Neuronal stem cell (in vitro differentiated cells): ENCODE data around the gene ADGRV1.

Experiments used
- DNase-seq: peaks from one replicate; pipeline ENCODE4 v3.0.0-alpha.2; 2013; ENCODE audit warnings: low spot score
- H2AFZ ChIP-seq: one replicate; pipeline ENCODE4 v1.6.1; 2013; ENCODE audit warnings: mild to moderate bottlenecking, low read length, inconsistent platforms
- H2AK5ac ChIP-seq: 2 replicates; pipeline ENCODE4 v1.6.1; 2013; ENCODE audit warnings: low read depth, mild to moderate bottlenecking, inconsistent platforms, low read length, moderate library complexity, mixed read lengths
- H2BK120ac ChIP-seq: 2 replicates; pipeline ENCODE4 v1.6.1; 2013; ENCODE audit warnings: low read depth, mild to moderate bottlenecking, inconsistent platforms, low read length, moderate library complexity, mixed read lengths
- H2BK12ac ChIP-seq: one replicate; pipeline ENCODE4 v1.6.1; 2013; ENCODE audit warnings: low read length, inconsistent platforms
- H2BK15ac ChIP-seq: 2 replicates; pipeline ENCODE4 v1.6.1; 2013; ENCODE audit warnings: mild to moderate bottlenecking, low read length, inconsistent platforms, mixed read lengths
- H2BK5ac ChIP-seq: one replicate; pipeline ENCODE4 v1.6.1; 2013; ENCODE audit warnings: inconsistent platforms, mild to moderate bottlenecking, low read length, moderate library complexity
- H3K14ac ChIP-seq: one replicate; pipeline ENCODE4 v1.6.1; 2013; ENCODE audit warnings: low read length, inconsistent platforms
- H3K18ac ChIP-seq: 2 replicates; pipeline ENCODE4 v1.6.1; 2013; ENCODE audit warnings: low read length, inconsistent platforms
- H3K23ac ChIP-seq: 2 replicates; pipeline ENCODE4 v1.6.1; 2013; ENCODE audit warnings: low read depth, mild to moderate bottlenecking, mixed read lengths, low read length, inconsistent platforms; ENCODE audit not compliant: poor library complexity
- H3K27ac ChIP-seq: replicated peaks from 3 replicates; pipeline ENCODE4 v1.5.1; 2013; ENCODE audit warnings: low read length, inconsistent platforms
- H3K27me3 ChIP-seq, 3 experiments: 2 replicates each; pipeline ENCODE4 v1.6.1; 2013; ENCODE audit warnings: low read length in 3 of 3, mild to moderate bottlenecking in 2 of 3, inconsistent platforms in 1 of 3, low read depth in 1 of 3, mixed read lengths in 1 of 3, moderate library complexity in 1 of 3; ENCODE audit not compliant: control insufficient read depth in 3 of 3, insufficient read depth in 3 of 3
- H3K36me3 ChIP-seq, 2 donors: replicated peaks in 1 of 2; 2 replicates each; pipeline ENCODE4 v1.6.1; 2013; ENCODE audit warnings: low read length in 2 of 2; ENCODE audit not compliant: control insufficient read depth in 2 of 2, insufficient read depth in 2 of 2
- H3K4ac ChIP-seq: 2 replicates; pipeline ENCODE4 v1.6.1; 2013; ENCODE audit warnings: inconsistent platforms, mild to moderate bottlenecking, low read length, moderate library complexity
- H3K4me1 ChIP-seq, 2 donors: 1 replicate in 1 of 2; 2 replicates in 1 of 2; pipeline ENCODE4 v1.6.1; 2013; ENCODE audit warnings: low read length in 2 of 2, low read depth in 1 of 2; ENCODE audit not compliant: control insufficient read depth in 2 of 2, insufficient read depth in 1 of 2
- H3K4me2 ChIP-seq: one replicate; pipeline ENCODE4 v1.6.1; 2013; ENCODE audit warnings: mild to moderate bottlenecking, low read length, inconsistent platforms; ENCODE audit not compliant: insufficient read depth, poor library complexity, severe bottlenecking
- H3K4me3 ChIP-seq, 2 donors: 2 replicates each; pipeline ENCODE4 v1.5.1; 2013; ENCODE audit warnings: low read length in 2 of 2, mild to moderate bottlenecking in 2 of 2, inconsistent platforms in 1 of 2, moderate library complexity in 1 of 2
- H3K79me1 ChIP-seq: one replicate; pipeline ENCODE4 v1.6.1; 2013; ENCODE audit warnings: low read depth, mild to moderate bottlenecking, inconsistent platforms, low read length, moderate library complexity
- H3K9ac ChIP-seq: one replicate; pipeline ENCODE4 v1.6.1; 2013; ENCODE audit warnings: mild to moderate bottlenecking, low read depth, low read length, inconsistent platforms; ENCODE audit not compliant: poor library complexity
- H3K9me3 ChIP-seq, 2 donors: replicated peaks in 1 of 2; 2 replicates each; pipeline versions ENCODE3 to v1.6.1; 2013; ENCODE audit warnings: low read length in 2 of 2, mild to moderate bottlenecking in 2 of 2, inconsistent platforms in 1 of 2, low read depth in 1 of 2, mixed read lengths in 1 of 2, moderate library complexity in 1 of 2; ENCODE audit not compliant: control insufficient read depth in 2 of 2, insufficient read depth in 1 of 2
- H4K8ac ChIP-seq: one replicate; pipeline ENCODE4 v1.6.1; 2013; ENCODE audit warnings: low read depth, mild to moderate bottlenecking, inconsistent platforms, low read length, moderate library complexity
- H4K91ac ChIP-seq: one replicate; pipeline ENCODE4 v1.6.1; 2013; ENCODE audit warnings: low read length, low read depth, mild to moderate bottlenecking, inconsistent platforms; ENCODE audit not compliant: poor library complexity
- WGBS, 2 donors: extraction: QIAGEN DNeasy Blood & Tissue Kit; methylation state at CpG; one replicate each; pipeline ENCODE4 v1.1.7; 2013; ENCODE audit warnings: missing lambda C conversion rate in 2 of 2, mixed read lengths in 1 of 2; ENCODE audit not compliant: insufficient read length in 2 of 2, insufficient replicate concordance in 1 of 2; ENCODE audit errors: extremely low coverage in 2 of 2; 5-methylcytosine and 5-hydroxymethylcytosine counted together

Gene ADGRV1

DNA sequence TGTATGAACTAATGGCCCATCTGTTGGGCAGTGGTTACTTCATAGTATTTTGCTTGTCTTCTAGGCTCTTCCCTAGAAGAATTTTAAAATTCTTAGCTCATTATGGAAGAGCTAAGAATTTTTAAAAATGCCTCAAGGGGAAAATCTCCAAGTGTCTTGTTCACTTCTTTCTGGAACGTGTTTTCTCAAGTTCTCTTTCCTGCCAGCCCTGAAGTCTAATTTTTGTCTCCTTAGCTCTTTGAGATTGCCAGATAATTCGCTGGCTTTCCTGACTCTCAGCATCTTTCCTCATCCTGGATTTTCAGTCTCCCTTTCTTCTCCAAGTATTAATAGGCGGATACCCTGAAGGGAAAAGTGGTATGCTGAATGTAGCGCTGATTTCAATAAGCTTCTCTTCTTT lies 429.1 kb downstream of the ADGRV1 start:
- H3K79me1 ChIP-seq: no peaks in the 10 kb centered on the region
- H3K4me1 ChIP-seq: no peaks in the 10 kb centered on the region
- no peak overlapping the region for H3K14ac ChIP-seq
- no peaks in the 10 kb centered on the region for H3K9me3 ChIP-seq
- no peak overlapping the region for H2BK5ac ChIP-seq
- no peak overlapping the region for H3K4me3 ChIP-seq
- H3K18ac ChIP-seq: no peak overlapping the region
- no peak overlapping the region for H2BK120ac ChIP-seq
- H2AFZ ChIP-seq: no peak overlapping the region
- no peak overlapping the region for H3K4me2 ChIP-seq
- peaks cover 0 to 12% of the 10 kb centered on the region in 2 donors for H3K36me3 ChIP-seq
- no peak overlapping the region for H4K8ac ChIP-seq
- H3K27ac ChIP-seq: no peak overlapping the region
- no peak overlapping the region for H4K91ac ChIP-seq
- H3K23ac ChIP-seq: no peak overlapping the region
- no CpG with 5 or more reads among the region's 4 CpGs for WGBS, 2 donors
- H3K27me3 ChIP-seq: no peaks in the 10 kb centered on the region
- no peak overlapping the region for H3K4ac ChIP-seq
- no peak for DNase-seq
- no peak overlapping the region for H2BK12ac ChIP-seq
- H2BK15ac ChIP-seq: no peak overlapping the region
- no peak overlapping the region for H2AK5ac ChIP-seq
- no peak overlapping the region for H3K9ac ChIP-seq

DNA sequence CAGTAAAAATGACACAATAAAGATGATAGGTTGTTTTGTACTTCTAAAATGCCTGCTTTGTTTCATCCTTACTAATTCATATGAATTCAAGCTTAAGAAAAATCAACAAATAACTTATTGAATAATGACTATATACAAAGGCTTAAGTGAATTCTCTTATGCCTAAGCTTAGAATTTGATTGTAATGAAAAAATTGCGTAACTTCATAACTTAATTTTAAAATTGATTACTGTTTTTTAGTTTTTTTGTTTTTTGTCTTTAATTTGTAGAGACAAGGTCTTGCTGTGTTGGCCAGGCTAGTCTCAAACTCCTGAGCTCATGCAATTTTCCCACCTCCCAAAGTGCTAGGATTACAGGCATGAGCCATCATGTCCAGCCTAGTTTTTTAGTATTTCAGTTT lies 432.6 kb downstream of the ADGRV1 start:
- Histone ChIP-seq H2AK5ac (no peak overlapping the region), H3K27ac (no peak overlapping the region), H2BK15ac (no peak overlapping the region), H3K18ac (no peak overlapping the region), H2BK5ac (no peak overlapping the region), H3K36me3 (peaks cover 0 to 2% of the 10 kb centered on the region in 2 donors), H3K23ac (no peak overlapping the region), H3K79me1 (no peaks in the 10 kb centered on the region), H3K4me3 (no peak overlapping the region), H3K14ac (no peak overlapping the region), H3K4ac (no peak overlapping the region), H4K91ac (no peak overlapping the region), H2AFZ (no peak overlapping the region), H4K8ac (no peak overlapping the region), H3K9me3 (peaks cover 0 to 14% of the 10 kb centered on the region in 2 donors), H3K4me2 (no peak overlapping the region), H2BK12ac (no peak overlapping the region), H3K27me3 (no peaks in the 10 kb centered on the region), H3K4me1 (no peaks in the 10 kb centered on the region), H3K9ac (no peak overlapping the region), H2BK120ac (no peak overlapping the region)
- no CpG with 5 or more reads among the region's 1 CpG for WGBS, 2 donors
- DNase-seq: no peak

DNA sequence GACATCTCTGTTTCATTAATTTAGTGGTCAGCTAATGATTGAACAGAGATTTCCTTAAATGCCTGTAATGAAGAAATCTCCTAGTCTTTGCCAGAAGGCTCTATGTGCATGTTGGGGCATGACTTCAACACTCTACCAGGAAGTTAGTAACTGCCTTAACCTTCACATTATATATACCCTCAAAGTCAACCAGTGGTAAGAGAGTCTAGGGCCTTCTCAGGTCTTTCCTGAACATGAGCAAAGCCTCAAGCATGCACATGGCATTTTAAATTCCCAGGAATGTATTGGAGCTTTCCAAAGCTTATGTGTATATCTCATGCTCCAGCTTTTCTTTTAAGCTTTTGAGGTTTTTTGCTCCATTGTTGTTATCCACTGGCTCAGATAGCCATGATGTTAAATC lies 436.2 kb downstream of the ADGRV1 start:
- no peak overlapping the region for H3K18ac ChIP-seq
- no peak overlapping the region for H2AFZ ChIP-seq
- H2BK12ac ChIP-seq: no peak overlapping the region
- no peak overlapping the region for H2BK5ac ChIP-seq
- no peaks in the 10 kb centered on the region for H3K79me1 ChIP-seq
- H3K27me3 ChIP-seq: no peaks in the 10 kb centered on the region
- H3K9me3 ChIP-seq: peaks cover 0 to 14% of the 10 kb centered on the region in 2 donors
- no peak overlapping the region for H4K91ac ChIP-seq
- H3K14ac ChIP-seq: no peak overlapping the region
- H3K4me1 ChIP-seq: no peaks in the 10 kb centered on the region
- no peak overlapping the region for H4K8ac ChIP-seq
- H2BK15ac ChIP-seq: no peak overlapping the region
- H3K23ac ChIP-seq: no peak overlapping the region
- H3K27ac ChIP-seq: no peak overlapping the region
- no peak for DNase-seq
- no peak overlapping the region for H3K4me2 ChIP-seq
- H3K36me3 ChIP-seq: no peaks in the 10 kb centered on the region
- no peak overlapping the region for H3K4me3 ChIP-seq
- no peak overlapping the region for H2AK5ac ChIP-seq
- H2BK120ac ChIP-seq: no peak overlapping the region
- no peak overlapping the region for H3K9ac ChIP-seq
- H3K4ac ChIP-seq: no peak overlapping the region

DNA sequence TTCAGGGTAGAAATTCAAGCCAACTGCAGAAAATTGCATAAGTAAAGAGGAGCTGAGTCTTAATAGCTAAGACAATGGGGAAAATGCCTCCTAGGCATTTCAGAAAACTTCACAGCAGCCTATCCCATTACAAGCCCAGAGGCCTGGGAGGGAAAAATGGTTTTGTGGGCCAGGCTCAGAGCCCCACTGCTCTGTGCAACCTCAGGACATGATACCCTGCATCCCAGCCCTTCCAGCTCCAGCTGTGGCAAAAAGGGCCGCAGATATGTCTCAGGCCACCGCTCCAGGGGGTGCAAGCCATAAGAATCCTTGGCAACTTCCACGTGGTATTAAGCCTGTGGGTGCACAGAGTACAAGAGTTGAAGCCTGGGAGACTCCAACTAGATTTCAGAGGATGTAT lies 437.5 kb downstream of the ADGRV1 start:
- no CpG with 5 or more reads among the region's 3 CpGs for WGBS, 2 donors
- H2BK120ac ChIP-seq: no peak overlapping the region
- H2BK15ac ChIP-seq: no peak overlapping the region
- peaks cover 0 to 14% of the 10 kb centered on the region in 2 donors for H3K9me3 ChIP-seq
- H2AFZ ChIP-seq: no peak overlapping the region
- no peak for DNase-seq
- H3K4me2 ChIP-seq: no peak overlapping the region
- no peak overlapping the region for H4K91ac ChIP-seq
- H3K4me3 ChIP-seq: no peak overlapping the region
- H4K8ac ChIP-seq: no peak overlapping the region
- no peak overlapping the region for H2BK5ac ChIP-seq
- no peaks in the 10 kb centered on the region for H3K4me1 ChIP-seq
- no peak overlapping the region for H3K14ac ChIP-seq
- H3K18ac ChIP-seq: no peak overlapping the region
- H3K79me1 ChIP-seq: no peaks in the 10 kb centered on the region
- no peak overlapping the region for H3K27ac ChIP-seq
- H3K9ac ChIP-seq: no peak overlapping the region
- H3K27me3 ChIP-seq: no peaks in the 10 kb centered on the region
- no peak overlapping the region for H3K23ac ChIP-seq
- no peaks in the 10 kb centered on the region for H3K36me3 ChIP-seq
- no peak overlapping the region for H3K4ac ChIP-seq
- no peak overlapping the region for H2BK12ac ChIP-seq
- H2AK5ac ChIP-seq: no peak overlapping the region
